GM19328 (cell line): ENCODE results near the gene HRH3.

Source experiments
- ATAC-seq: cut with Tn5 transposase; IDR thresholded peaks from one replicate; pipeline ENCODE4 v1.9.1; 2021; ENCODE audit warnings: mild to moderate bottlenecking, moderate library complexity; ENCODE audit not compliant: unreplicated experiment

HRH3 gene

DNA sequence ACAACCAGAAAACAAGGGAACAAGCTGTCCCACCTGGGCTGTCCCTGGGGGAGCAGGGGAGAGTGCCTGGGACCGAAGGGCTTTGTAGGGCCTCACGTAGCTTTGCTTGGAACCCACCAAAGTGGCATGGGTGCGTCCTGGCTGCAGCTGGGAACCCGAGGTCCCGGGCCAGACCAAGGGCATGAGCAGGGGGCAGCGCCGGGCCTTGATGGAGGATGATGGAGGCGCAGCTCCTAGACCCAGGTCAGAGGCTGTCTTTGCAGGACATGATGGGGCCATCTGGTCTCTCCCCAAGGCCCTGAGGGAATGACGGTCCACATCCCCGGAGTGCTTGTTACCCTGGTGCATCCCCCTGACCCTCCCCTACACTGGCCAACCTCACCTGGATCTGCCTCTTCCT is 10.6 kb upstream of the HRH3 start:
- ATAC-seq, result no peak

- ATAC-seq, result no peak
Measured at GRCh38 chr20:62230276-62230675, 10.2 kb upstream of the HRH3 start.

DNA sequence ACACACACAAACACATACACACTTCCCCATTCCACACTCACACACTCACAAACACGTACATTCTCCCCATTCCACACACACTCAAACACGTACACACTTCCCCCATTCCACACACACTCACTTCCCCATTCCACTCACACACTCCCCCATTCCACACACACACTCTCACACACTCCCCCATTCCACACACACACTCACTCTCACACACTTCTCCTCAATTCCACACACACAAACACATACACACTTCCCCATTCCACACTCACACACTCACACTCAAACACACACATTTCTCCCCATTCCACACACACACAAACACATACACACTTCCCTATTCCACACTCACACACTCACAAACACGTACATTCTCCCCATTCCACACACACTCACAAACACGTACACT is 9.6 kb upstream of the HRH3 start:
- no peak for ATAC-seq

- ATAC-seq, result no peak
Measured at GRCh38 chr20:62228982-62229545, 9.0 kb upstream of the HRH3 start.

- ATAC-seq, result no peak
Measured at GRCh38 chr20:62227977-62228958, 8.2 kb upstream of the HRH3 start.

DNA sequence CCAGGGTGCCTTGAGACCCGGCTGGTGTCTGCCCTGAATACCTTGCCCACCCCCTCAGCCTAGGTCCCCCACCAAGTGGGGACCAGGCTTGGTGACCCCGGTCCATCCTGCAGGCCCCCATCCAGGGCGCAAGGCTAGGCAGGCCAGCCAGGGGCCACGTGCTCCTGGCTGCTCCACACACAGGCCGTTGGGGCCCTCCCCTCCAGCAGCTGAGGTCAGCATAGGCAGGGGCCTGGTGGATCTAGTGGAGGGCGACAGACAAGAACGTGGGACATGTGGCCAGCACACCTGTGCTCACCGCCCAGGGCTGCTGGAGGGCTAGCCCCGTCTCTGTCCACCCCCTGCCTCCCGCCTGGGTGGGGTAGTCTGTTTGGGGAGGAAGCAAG is 7.5 kb upstream of the HRH3 start:
- ATAC-seq, result no peak

DNA sequence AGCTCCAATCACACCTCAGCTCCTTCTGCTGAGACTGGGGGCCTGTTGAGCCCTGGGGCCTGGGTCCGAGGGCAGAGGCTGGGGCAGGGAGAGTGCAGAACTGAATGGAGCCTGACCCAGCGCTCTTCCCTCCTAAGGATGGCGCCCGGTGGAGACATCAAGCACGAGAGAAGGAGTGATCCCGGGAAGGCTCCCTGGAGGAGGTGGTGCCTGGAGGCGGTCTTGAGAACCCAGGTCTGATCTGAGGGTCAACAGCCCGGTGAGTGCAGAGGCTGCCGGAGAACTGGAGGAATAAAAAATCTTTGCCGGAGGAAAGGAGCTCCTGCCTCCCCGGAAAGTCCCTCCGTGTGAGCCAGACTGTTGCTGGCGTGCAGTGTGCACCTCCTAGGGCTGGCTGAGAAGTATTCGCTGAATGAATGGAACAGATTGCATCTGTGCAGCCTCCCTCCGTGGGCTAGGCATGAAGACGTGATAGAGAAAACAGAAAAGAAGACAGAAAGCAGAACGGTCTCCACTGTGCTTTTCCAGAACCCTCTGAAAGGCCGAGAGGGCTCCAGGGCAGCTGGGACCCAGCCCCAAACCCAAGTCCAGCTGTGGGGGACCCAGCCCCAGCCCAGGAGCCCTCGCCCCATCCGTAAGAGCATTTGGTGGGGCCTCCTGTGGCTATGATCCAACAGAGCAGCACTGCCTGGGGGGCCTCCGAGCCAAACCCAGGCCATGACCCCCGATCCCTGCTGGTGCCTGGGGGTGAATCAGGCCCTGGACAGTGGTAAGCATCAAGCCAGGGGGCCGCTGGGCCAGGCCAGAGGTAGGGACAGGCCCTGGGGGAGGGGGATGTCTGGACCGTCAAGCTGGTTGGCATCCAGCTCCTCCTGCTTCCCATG is 6.9 kb upstream of the HRH3 start:
- no peak for ATAC-seq

DNA sequence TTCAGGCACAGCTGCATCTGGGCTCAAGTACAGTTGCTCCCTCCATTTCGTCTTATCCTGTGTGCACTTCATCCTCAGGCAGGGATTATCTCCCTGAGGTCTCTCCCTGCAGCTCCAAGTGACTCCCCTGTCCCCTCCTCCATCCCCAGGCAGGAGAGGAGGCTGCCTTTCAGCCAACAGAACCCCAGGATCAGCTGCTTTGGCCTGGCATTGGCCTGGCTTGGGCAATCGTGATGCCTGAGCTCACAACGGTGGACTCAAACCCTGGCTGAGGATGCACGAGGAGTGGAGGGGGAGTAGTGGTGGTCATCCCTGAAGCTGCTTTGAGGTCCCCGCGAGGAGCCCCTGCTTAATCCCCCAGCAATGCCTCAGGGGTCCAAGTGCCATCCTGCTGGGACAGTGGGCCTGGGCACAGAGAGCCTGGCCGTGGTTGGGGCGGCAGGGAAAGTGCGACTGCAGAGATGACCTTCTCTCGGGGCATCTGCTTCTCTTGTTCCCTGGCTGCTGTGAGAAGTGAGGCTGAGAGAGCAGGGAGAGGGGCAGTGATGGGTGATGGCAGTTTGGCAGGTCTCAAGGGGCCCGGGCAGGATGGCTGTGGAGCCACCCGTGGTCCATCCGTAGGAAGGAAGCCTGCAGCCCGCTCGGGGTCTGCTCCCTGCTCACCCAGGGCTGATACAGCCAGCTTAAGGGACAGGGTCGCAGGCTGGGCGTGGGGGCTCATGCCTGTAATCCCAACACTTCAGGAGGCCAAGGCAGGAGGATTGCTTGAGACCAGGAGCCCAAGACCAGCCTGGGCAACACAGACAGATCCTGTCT is 6.0 kb upstream of the HRH3 start:
- ATAC-seq, result no peak

- no peak for ATAC-seq
Measured at GRCh38 chr20:62225026-62225425, 4.9 kb upstream of the HRH3 start.

DNA sequence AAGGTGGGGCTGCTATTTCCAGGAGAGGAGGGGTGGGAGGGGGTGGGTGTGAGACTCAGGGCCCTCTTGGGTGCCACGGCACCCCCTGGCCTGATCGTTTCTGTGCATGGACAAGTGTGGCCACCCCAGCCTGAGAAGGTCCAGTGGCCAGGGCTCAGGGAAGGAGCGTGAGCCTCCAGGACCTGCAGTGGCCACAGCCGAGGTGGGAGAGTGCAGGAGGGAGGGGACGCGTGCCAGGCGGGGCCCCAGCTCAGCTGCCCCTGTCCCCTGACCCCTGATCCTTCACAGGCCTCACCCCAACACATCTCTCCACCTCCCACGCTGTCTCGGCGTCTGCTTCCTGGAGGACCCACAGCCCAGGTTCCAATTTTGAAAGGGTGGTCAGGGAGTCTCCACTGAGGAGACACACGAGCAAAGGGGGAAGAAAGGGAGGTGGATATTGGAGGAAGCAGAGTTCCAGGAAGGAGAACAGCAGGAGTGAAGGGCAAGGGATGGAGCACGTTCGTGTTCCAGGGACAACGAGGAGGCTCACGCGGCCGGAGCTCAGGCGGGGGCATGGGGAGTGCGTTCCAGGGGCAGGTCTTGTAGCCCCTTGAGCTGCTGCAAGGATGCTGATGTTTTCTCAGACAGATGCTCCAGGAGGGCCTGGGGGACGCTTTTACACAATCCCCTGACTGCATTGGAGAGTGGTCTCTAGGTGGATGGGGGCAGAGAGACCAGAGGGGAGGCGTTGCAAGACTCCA is 4.2 kb upstream of the HRH3 start:
- ATAC-seq, result no peak

DNA sequence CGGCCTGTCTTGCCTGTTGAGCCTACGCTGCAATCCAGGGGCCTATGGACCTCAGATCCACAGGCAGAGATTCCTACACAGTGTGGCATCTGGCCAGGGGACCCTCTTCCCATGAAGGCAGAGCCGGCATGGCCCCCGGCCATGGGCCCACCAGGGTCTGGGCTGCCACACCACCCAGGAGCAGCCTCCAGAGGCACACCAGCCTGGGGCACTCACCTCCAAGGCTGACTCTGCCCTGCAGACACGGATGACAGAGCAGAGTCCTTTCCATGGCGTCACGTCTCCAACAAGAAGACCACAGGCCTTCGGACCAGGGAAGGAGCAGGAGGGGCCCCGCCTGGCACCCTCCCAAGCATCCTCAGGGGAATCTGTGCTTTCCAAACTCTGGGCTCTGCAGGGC is 3.5 kb upstream of the HRH3 start:
- no peak for ATAC-seq

- ATAC-seq, result no peak
Measured at GRCh38 chr20:62222972-62223371, 2.9 kb upstream of the HRH3 start.

- no peak for ATAC-seq
Measured at GRCh38 chr20:62222266-62222850, 2.3 kb upstream of the HRH3 start.

GRCh38 chr20:62220666-62221568 is 839 bp upstream of the HRH3 start:
- ATAC-seq, result no peak

- no peak for ATAC-seq
Measured at GRCh38 chr20:62219101-62219991, 732 bp downstream of the HRH3 start.

- ATAC-seq, result no peak
Measured at GRCh38 chr20:62217913-62218773, 1.9 kb downstream of the HRH3 start.
